GM19467 (cell line): ENCODE measurements around the gene PGBD1.
"Not testable (repeated sequence)": the region's sequence is repeated elsewhere in the genome, so short reads cannot be mapped to it uniquely, and the experiment has no call there.

Experiments
- ATAC-seq: cut with Tn5 transposase; IDR thresholded peaks from one replicate; pipeline ENCODE4 v1.9.1; 2021; ENCODE audit warnings: mild to moderate bottlenecking, moderate library complexity; ENCODE audit not compliant: unreplicated experiment

Gene PGBD1

GRCh38 chr6:28266962-28267694, 14.2 kb upstream of the PGBD1 start, which contains the start of gene ZSCAN26:
ZSCAN26 (plus strand) TSS chr6:28267143; CDS start chr6:28271920, 4,777 bp downstream.
- peak; percentile 84 for ATAC-seq

- ATAC-seq: no peak
Measured at GRCh38 chr6:28267695-28268059, 13.7 kb upstream of the PGBD1 start.

- no peak for ATAC-seq
Measured at GRCh38 chr6:28269492-28269891, 11.9 kb upstream of the PGBD1 start.

GRCh38 chr6:28274888-28275287, 6.5 kb upstream of the PGBD1 start:
- ATAC-seq: no peak

- ATAC-seq: no peak
Measured at GRCh38 chr6:28277746-28278145, 3.6 kb upstream of the PGBD1 start.

GRCh38 chr6:28280595-28281287, 631 bp upstream of the PGBD1 start:
- no peak for ATAC-seq

GRCh38 chr6:28282926-28283325, 1.6 kb downstream of the PGBD1 start:
- ATAC-seq: no peak

GRCh38 chr6:28291573-28291972, 10.2 kb downstream of the PGBD1 start:
- no peak for ATAC-seq

GRCh38 chr6:28295326-28295725, 14.0 kb downstream of the PGBD1 start:
- no peak for ATAC-seq

- no peak for ATAC-seq
Measured at GRCh38 chr6:28296520-28297060, 15.2 kb downstream of the PGBD1 start.

- ATAC-seq: peak; percentile 94
Measured at GRCh38 chr6:28303570-28303969, 22.2 kb downstream of the PGBD1 start.

GRCh38 chr6:28306363-28306762, 25.0 kb downstream of the PGBD1 start:
- not testable (repeated sequence) for ATAC-seq

GRCh38 chr6:28311139-28311823, 29.9 kb downstream of the PGBD1 start:
- ATAC-seq: no peak

- ATAC-seq: no peak
Measured at GRCh38 chr6:28312939-28313338, 31.6 kb downstream of the PGBD1 start.

GRCh38 chr6:28315628-28316027, 34.3 kb downstream of the PGBD1 start:
- no peak for ATAC-seq

- ATAC-seq: not testable (repeated sequence)
Measured at GRCh38 chr6:28317866-28318265, 36.5 kb downstream of the PGBD1 start.

- ATAC-seq: no peak
Measured at GRCh38 chr6:28322661-28323060, 41.3 kb downstream of the PGBD1 start.

- ATAC-seq: no peak
Measured at GRCh38 chr6:28323813-28324424, 42.5 kb downstream of the PGBD1 start.

GRCh38 chr6:28326371-28326948, 45.1 kb downstream of the PGBD1 start:
- ATAC-seq: no peak

- ATAC-seq: no peak
Measured at GRCh38 chr6:28330041-28330440, 48.7 kb downstream of the PGBD1 start.

GRCh38 chr6:28333047-28333446, 51.7 kb downstream of the PGBD1 start:
- no peak for ATAC-seq
